ENCODE measurements around the gene ZC3H18.

DNA sequence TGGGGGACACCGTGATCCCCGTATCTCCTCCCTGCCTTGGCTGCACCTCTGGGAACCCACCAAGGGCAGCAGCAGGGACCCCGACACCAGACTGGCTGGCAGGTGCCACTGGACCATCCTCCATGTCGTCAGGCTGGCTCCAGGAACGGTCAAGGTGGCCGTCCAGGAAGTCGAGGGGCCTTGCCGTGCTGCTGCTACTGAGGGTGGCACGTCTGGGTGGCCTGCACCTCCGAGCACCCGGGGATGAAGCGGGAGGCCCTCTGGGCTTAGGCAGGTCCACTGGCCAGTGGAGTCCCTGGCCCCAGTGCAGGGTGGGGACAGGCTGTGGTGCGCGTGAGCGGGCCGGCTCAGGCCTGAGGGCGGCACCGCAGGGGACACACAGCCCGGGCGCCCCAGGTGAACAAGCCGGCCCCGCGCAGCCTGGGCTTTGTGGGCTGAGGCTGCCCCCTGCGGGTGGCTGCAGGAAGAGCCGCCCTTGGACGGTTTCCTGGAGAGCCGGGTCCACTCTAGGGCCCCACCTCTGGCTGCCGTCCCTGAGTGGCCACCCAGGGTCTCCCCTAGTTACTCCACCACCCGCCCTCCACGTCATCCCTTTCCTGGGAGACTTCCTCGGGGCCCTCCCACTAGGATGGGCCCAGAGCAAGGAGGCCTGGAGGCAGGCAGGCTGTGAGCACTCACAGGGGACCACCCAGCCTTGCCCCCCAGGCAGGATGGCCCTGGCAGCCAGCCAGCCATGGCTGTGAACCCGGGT, 42.8 kb upstream of the ZC3H18 start:
- TF ChIP-seq, protein P1, sequence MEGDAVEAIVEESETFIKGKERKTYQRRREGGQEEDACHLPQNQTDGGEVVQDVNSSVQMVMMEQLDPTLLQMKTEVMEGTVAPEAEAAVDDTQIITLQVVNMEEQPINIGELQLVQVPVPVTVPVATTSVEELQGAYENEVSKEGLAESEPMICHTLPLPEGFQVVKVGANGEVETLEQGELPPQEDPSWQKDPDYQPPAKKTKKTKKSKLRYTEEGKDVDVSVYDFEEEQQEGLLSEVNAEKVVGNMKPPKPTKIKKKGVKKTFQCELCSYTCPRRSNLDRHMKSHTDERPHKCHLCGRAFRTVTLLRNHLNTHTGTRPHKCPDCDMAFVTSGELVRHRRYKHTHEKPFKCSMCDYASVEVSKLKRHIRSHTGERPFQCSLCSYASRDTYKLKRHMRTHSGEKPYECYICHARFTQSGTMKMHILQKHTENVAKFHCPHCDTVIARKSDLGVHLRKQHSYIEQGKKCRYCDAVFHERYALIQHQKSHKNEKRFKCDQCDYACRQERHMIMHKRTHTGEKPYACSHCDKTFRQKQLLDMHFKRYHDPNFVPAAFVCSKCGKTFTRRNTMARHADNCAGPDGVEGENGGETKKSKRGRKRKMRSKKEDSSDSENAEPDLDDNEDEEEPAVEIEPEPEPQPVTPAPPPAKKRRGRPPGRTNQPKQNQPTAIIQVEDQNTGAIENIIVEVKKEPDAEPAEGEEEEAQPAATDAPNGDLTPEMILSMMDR (IDR thresholded peaks at IDR 0.05; ENCODE audit: poor library complexity, severe bottlenecking) = peak; percentile 90
- TF ChIP-seq POLR2AphosphoS5 (IDR thresholded peaks at IDR 0.05) (no peak), EP300 (conservative IDR thresholded peaks at IDR 0.05; ENCODE audit: poor library complexity, severe bottlenecking) (no peak), EZH2 (IDR thresholded peaks at IDR 0.05; ENCODE audit: borderline replicate concordance, insufficient read depth, low read length, poor library complexity, severe bottlenecking) (no peak), TAF1 (IDR thresholded peaks at IDR 0.05; ENCODE audit: low read depth) (no peak), SMC3 (conservative IDR thresholded peaks at IDR 0.05; ENCODE audit: poor library complexity) (peak; percentile 89), RAD21 (conservative IDR thresholded peaks at IDR 0.05) (peak; percentile 90)
- TF ChIP-seq, protein P2, sequence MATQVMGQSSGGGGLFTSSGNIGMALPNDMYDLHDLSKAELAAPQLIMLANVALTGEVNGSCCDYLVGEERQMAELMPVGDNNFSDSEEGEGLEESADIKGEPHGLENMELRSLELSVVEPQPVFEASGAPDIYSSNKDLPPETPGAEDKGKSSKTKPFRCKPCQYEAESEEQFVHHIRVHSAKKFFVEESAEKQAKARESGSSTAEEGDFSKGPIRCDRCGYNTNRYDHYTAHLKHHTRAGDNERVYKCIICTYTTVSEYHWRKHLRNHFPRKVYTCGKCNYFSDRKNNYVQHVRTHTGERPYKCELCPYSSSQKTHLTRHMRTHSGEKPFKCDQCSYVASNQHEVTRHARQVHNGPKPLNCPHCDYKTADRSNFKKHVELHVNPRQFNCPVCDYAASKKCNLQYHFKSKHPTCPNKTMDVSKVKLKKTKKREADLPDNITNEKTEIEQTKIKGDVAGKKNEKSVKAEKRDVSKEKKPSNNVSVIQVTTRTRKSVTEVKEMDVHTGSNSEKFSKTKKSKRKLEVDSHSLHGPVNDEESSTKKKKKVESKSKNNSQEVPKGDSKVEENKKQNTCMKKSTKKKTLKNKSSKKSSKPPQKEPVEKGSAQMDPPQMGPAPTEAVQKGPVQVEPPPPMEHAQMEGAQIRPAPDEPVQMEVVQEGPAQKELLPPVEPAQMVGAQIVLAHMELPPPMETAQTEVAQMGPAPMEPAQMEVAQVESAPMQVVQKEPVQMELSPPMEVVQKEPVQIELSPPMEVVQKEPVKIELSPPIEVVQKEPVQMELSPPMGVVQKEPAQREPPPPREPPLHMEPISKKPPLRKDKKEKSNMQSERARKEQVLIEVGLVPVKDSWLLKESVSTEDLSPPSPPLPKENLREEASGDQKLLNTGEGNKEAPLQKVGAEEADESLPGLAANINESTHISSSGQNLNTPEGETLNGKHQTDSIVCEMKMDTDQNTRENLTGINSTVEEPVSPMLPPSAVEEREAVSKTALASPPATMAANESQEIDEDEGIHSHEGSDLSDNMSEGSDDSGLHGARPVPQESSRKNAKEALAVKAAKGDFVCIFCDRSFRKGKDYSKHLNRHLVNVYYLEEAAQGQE (IDR thresholded peaks at IDR 0.05; ENCODE audit: borderline replicate concordance) = no peak
